Measurements from ENCODE around the gene TTC21A.

Gene TTC21A

GRCh38 chr3:39149498-39150147 lies 42.1 kb downstream of the TTC21A start:
- TF ChIP-seq, protein P1, sequence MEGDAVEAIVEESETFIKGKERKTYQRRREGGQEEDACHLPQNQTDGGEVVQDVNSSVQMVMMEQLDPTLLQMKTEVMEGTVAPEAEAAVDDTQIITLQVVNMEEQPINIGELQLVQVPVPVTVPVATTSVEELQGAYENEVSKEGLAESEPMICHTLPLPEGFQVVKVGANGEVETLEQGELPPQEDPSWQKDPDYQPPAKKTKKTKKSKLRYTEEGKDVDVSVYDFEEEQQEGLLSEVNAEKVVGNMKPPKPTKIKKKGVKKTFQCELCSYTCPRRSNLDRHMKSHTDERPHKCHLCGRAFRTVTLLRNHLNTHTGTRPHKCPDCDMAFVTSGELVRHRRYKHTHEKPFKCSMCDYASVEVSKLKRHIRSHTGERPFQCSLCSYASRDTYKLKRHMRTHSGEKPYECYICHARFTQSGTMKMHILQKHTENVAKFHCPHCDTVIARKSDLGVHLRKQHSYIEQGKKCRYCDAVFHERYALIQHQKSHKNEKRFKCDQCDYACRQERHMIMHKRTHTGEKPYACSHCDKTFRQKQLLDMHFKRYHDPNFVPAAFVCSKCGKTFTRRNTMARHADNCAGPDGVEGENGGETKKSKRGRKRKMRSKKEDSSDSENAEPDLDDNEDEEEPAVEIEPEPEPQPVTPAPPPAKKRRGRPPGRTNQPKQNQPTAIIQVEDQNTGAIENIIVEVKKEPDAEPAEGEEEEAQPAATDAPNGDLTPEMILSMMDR (IDR thresholded peaks at IDR 0.05; ENCODE audit: low read depth, low read length) = no peak
- in situ Hi-C loops (cut with HindIII; ENCODE audit: low sequenced_read_pairs) = no loop called here
- DNase-seq (ENCODE audit: low read depth, low spot score) = no peak
- no peak overlapping the region for H3K4me3 ChIP-seq (ENCODE audit: low read depth, low read length)

- peak overlapping the region; percentile 30 for H3K4me3 ChIP-seq (ENCODE audit: low read depth, low read length)
- in situ Hi-C loops (cut with HindIII; ENCODE audit: low sequenced_read_pairs) = no loop called here
- DNase-seq (ENCODE audit: low read depth, low spot score) = no peak
- TF ChIP-seq, protein P1 (IDR thresholded peaks at IDR 0.05; ENCODE audit: low read depth, low read length) = peak; percentile 20
These were observed 42.8 kb downstream of the TTC21A start for GRCh38 chr3:39150148-39150802.

GRCh38 chr3:39150803-39151631 lies 43.5 kb downstream of the TTC21A start:
- peak; percentile 98 for DNase-seq (ENCODE audit: low read depth, low spot score)

DNA sequence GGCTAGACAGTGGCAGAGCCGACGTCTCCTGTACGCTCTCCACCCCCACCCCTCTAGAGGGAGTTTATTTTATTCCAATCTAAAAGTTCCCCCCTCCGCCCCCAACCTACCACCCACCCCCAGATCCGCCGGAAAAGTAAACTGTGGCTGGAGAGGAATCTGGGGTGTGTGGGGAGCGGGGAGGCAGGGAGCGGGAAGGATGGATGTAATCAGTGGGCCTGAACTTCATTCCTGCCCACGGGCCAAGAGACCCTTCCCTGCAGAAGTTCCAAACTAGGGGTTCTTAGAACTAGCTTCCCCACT lies 46.4 kb downstream of the TTC21A start:
- in situ Hi-C loops (cut with HindIII; ENCODE audit: low sequenced_read_pairs) = no loop called here
- H3K4me3 ChIP-seq (ENCODE audit: low read depth, low read length) = peak overlapping the region; percentile 24
- DNase-seq (ENCODE audit: low read depth, low spot score) = no peak
- TF ChIP-seq, protein P1 (IDR thresholded peaks at IDR 0.05; ENCODE audit: low read depth, low read length) = no peak

More at GRCh38 chr3:39150803-39151631, 43.5 kb downstream of the TTC21A start:
- TF ChIP-seq, protein P1 (IDR thresholded peaks at IDR 0.05; ENCODE audit: low read depth, low read length) = no peak
- in situ Hi-C loops (cut with HindIII; ENCODE audit: low sequenced_read_pairs) = no loop called here
- H3K4me3 ChIP-seq (ENCODE audit: low read depth, low read length) = peak overlapping the region; percentile 61

GRCh38 chr3:39154280-39155021 lies 47.0 kb downstream of the TTC21A start:
- TF ChIP-seq, protein P1 (IDR thresholded peaks at IDR 0.05; ENCODE audit: low read depth, low read length) = no peak
- DNase-seq (ENCODE audit: low read depth, low spot score) = no peak
- in situ Hi-C loops (cut with HindIII; ENCODE audit: low sequenced_read_pairs) = no loop called here

DNA sequence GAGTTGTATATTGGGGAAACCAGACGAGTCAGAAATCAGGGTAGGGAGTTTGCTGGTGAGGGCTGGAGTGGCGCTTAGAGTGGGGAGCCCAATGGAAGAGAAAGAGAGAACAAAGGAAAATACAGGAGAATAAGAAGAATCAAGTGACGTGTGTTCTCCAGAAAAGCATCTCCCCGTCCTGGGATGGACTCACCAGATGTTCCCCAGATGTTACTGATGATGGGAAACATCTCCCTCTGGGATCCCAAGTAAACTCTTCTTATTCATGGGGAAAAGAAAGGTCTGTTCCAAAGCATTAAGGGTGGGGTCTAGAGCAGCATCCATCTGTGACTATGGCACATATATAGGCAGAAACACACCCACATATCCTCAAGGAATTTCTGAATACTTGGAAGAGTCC lies 48.9 kb downstream of the TTC21A start:
- in situ Hi-C loops (cut with HindIII; ENCODE audit: low sequenced_read_pairs) = no loop called here
- no peak overlapping the region for H3K4me3 ChIP-seq (ENCODE audit: low read depth, low read length)
- DNase-seq (ENCODE audit: low read depth, low spot score) = no peak
- TF ChIP-seq, protein P1 (IDR thresholded peaks at IDR 0.05; ENCODE audit: low read depth, low read length) = no peak

More at GRCh38 chr3:39154280-39155021, 47.0 kb downstream of the TTC21A start:
- H3K4me3 ChIP-seq (ENCODE audit: low read depth, low read length) = no peak overlapping the region
